ENCODE results near the gene IGF2BP3.
"Not testable (repeated sequence)": the region's sequence is repeated elsewhere in the genome, so short reads cannot be mapped to it uniquely, and the experiment has no call there.

The IGF2BP3 gene

DNA sequence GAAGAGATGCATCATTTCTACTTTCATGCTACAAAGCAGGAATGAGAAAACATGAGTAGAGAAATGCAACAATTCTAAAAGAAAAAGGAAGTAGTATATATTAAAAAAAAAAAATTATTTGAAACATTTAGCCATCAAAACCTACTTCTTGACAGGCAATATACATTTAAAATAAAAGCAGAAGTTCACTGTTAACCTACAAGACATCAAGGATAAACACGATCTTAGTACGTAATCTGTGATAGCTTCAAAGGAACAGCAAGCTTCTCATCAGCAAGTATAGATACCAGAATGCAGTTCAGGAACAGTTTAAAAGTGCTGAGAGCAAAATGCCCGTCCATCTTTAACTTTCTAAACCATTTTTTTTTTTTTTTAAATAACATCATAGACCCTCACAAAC, 134.2 kb downstream of the IGF2BP3 start:
- H3K9me3 ChIP-seq (ENCODE audit: control insufficient read depth, low read length): no peaks in the 10 kb centered on the region
- H3K27me3 ChIP-seq (replicated peaks; ENCODE audit: control insufficient read depth, insufficient read depth, low read length, poor library complexity, severe bottlenecking): no peaks in the 10 kb centered on the region
- no peaks in the 10 kb centered on the region for H3K4me1 ChIP-seq (ENCODE audit: control insufficient read depth, insufficient read depth, low read length, poor library complexity, severe bottlenecking)
- H3K36me3 ChIP-seq (ENCODE audit: control insufficient read depth, insufficient read depth, low read length): no peaks in the 10 kb centered on the region
- H3K4me3 ChIP-seq (ENCODE audit: insufficient read depth, low read depth, low read length, poor library complexity, severe bottlenecking): no peak overlapping the region
- no peak overlapping the region for H3K27ac ChIP-seq (ENCODE audit: insufficient read depth, low read length, poor library complexity, severe bottlenecking)
- DNase-seq: no peak

DNA sequence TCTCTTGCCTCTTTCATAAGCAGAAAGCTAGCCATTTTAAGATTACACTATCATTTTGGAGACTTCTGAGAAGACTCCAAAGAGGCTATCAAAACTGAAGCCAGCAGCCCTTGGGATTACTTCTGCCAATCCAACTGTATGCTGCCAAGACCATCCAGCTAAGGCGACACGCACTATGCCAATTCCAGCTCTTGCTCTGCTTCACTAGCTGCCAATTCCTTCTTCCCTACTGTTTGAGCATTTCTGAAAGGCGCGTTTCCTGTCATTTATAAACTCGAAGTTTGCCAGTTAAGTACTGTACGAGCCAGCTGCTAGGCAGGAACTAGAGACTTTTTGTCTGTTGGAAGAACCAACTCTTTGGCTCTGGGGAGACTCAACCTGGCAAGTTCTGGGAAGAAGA, 134.7 kb downstream of the IGF2BP3 start:
- H3K27ac ChIP-seq (ENCODE audit: insufficient read depth, low read length, poor library complexity, severe bottlenecking): no peak overlapping the region
- no peaks in the 10 kb centered on the region for H3K27me3 ChIP-seq (replicated peaks; ENCODE audit: control insufficient read depth, insufficient read depth, low read length, poor library complexity, severe bottlenecking)
- no peak overlapping the region for H3K4me3 ChIP-seq (ENCODE audit: insufficient read depth, low read depth, low read length, poor library complexity, severe bottlenecking)
- H3K36me3 ChIP-seq (ENCODE audit: control insufficient read depth, insufficient read depth, low read length): no peaks in the 10 kb centered on the region
- H3K4me1 ChIP-seq (ENCODE audit: control insufficient read depth, insufficient read depth, low read length, poor library complexity, severe bottlenecking): no peaks in the 10 kb centered on the region
- no peaks in the 10 kb centered on the region for H3K9me3 ChIP-seq (ENCODE audit: control insufficient read depth, low read length)
- no peak for DNase-seq

DNA sequence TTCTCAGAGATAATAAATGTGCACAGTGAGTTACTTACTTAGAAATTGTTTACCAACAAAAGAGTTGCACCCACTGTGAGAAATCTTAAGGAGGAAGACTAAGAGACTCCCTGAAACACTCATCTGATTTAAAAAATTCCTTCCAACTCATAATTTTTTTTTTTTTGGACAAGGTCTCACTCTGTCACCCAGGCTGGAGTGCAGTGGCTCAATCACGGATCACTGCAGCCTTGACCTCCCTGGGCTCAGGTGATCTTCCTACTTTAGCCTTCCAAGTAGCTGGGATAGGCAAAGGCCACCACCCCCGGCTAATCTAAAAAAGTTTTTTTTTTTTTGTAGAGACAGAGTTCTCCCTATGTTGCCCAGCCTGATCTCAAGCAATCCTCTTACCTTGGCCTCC, 135.2 kb downstream of the IGF2BP3 start:
- no peak for DNase-seq
- Histone ChIP-seq H3K27me3 (replicated peaks; ENCODE audit: control insufficient read depth, insufficient read depth, low read length, poor library complexity, severe bottlenecking) (no peaks in the 10 kb centered on the region), H3K4me3 (ENCODE audit: insufficient read depth, low read depth, low read length, poor library complexity, severe bottlenecking) (no peak overlapping the region), H3K27ac (ENCODE audit: insufficient read depth, low read length, poor library complexity, severe bottlenecking) (no peak overlapping the region), H3K4me1 (ENCODE audit: control insufficient read depth, insufficient read depth, low read length, poor library complexity, severe bottlenecking) (no peaks in the 10 kb centered on the region), H3K9me3 (ENCODE audit: control insufficient read depth, low read length) (no peaks in the 10 kb centered on the region), H3K36me3 (ENCODE audit: control insufficient read depth, insufficient read depth, low read length) (no peaks in the 10 kb centered on the region)

DNA sequence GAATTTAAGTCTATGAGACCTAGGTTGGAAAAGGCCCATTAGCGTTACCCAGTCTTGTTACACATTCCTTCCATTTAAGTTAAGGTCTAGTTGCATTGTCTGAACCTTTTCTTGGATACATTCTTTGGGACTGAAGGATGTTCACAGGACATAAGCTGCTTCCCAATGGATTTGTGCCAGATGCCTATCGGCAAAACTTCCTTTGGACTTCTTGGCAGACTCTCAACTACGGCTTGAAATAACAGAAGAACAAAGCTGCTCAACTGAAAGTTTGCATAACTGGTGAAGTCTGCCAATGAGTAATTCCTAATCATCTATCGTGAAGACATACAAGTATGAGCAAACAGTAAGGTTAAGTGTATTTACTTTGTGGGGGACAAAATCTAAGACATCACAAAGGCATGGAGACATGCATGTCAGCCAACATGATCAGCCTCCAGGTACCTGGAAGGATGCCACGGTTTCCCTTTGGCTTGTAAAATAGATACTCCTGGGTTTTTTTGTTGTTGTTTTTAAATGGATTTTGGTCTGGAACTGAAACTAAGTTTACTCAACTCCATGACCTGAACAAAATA, 135.7 kb downstream of the IGF2BP3 start:
- Histone ChIP-seq H3K27me3 (replicated peaks; ENCODE audit: control insufficient read depth, insufficient read depth, low read length, poor library complexity, severe bottlenecking) (no peaks in the 10 kb centered on the region), H3K4me3 (ENCODE audit: insufficient read depth, low read depth, low read length, poor library complexity, severe bottlenecking) (no peak overlapping the region), H3K4me1 (ENCODE audit: control insufficient read depth, insufficient read depth, low read length, poor library complexity, severe bottlenecking) (no peaks in the 10 kb centered on the region), H3K27ac (ENCODE audit: insufficient read depth, low read length, poor library complexity, severe bottlenecking) (no peak overlapping the region), H3K9me3 (ENCODE audit: control insufficient read depth, low read length) (no peaks in the 10 kb centered on the region), H3K36me3 (ENCODE audit: control insufficient read depth, insufficient read depth, low read length) (no peaks in the 10 kb centered on the region)
- DNase-seq: no peak

DNA sequence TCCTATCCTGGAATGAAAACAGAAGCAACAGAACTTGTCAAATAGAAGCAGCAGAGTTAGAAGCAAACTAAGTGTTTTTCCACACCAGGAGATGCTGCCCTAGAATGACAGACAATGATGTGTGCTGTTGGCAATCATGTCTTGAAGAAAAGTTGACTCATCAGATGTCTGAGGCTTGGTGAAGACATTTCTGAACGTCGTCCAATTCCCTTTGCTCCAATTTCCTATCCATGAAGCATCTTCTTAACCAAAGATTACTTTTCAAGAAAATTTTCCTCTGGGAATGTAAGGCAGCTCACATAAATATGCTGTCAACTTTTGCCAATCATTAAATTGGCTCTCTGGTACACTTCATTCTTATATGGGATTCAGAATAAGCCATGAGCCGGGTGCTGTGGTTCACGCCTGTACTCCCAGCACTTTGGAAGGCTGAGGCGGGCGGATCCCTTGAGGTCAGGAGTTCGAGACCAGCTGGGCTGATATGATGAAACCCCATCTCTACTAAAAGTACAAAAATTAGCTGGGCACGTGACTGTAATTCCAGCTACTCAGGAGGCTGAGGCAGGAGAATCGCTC, 136.5 kb downstream of the IGF2BP3 start:
- Histone ChIP-seq H3K27ac (ENCODE audit: insufficient read depth, low read length, poor library complexity, severe bottlenecking) (no peak overlapping the region), H3K36me3 (ENCODE audit: control insufficient read depth, insufficient read depth, low read length) (no peaks in the 10 kb centered on the region), H3K4me1 (ENCODE audit: control insufficient read depth, insufficient read depth, low read length, poor library complexity, severe bottlenecking) (no peaks in the 10 kb centered on the region), H3K4me3 (ENCODE audit: insufficient read depth, low read depth, low read length, poor library complexity, severe bottlenecking) (no peak overlapping the region), H3K27me3 (replicated peaks; ENCODE audit: control insufficient read depth, insufficient read depth, low read length, poor library complexity, severe bottlenecking) (no peaks in the 10 kb centered on the region), H3K9me3 (ENCODE audit: control insufficient read depth, low read length) (no peaks in the 10 kb centered on the region)
- DNase-seq: no peak

DNA sequence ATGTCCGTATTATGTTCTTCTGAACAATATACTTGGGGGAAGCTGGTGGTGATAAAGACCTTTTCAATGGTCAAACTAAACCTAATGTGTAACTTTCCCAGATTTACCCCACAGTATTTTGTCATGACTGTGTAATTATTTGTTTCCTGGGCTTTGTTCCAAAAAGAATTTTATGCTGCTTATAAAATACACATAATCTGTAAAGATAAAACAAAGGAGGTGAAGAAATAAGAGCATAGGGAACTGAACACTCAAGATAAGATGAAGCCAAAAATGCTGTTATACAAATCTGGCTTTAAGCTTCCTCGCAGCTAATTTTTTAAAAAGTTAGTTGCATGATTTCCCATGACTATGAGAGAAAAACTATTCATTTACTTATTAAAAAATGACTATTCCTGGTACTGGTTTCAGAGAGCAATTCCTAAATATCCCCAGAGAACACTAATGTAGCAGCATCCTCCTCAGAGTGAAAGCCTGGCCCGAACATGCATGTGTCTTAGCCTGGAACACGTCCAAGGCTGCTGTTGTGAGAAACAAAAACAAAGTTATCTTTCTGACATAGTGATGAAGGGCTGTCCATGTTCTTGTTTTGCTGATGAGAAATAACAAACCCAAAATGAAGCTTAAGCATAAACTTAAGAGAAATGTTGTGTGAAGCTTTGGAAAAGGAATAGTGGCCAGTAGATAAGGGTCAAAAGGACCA, 137.2 kb downstream of the IGF2BP3 start:
- no peaks in the 10 kb centered on the region for H3K36me3 ChIP-seq (ENCODE audit: control insufficient read depth, insufficient read depth, low read length)
- no peaks in the 10 kb centered on the region for H3K27me3 ChIP-seq (replicated peaks; ENCODE audit: control insufficient read depth, insufficient read depth, low read length, poor library complexity, severe bottlenecking)
- no peak for DNase-seq
- H3K4me3 ChIP-seq (ENCODE audit: insufficient read depth, low read depth, low read length, poor library complexity, severe bottlenecking): no peak overlapping the region
- no peaks in the 10 kb centered on the region for H3K4me1 ChIP-seq (ENCODE audit: control insufficient read depth, insufficient read depth, low read length, poor library complexity, severe bottlenecking)
- H3K27ac ChIP-seq (ENCODE audit: insufficient read depth, low read length, poor library complexity, severe bottlenecking): no peak overlapping the region
- no peaks in the 10 kb centered on the region for H3K9me3 ChIP-seq (ENCODE audit: control insufficient read depth, low read length)

DNA sequence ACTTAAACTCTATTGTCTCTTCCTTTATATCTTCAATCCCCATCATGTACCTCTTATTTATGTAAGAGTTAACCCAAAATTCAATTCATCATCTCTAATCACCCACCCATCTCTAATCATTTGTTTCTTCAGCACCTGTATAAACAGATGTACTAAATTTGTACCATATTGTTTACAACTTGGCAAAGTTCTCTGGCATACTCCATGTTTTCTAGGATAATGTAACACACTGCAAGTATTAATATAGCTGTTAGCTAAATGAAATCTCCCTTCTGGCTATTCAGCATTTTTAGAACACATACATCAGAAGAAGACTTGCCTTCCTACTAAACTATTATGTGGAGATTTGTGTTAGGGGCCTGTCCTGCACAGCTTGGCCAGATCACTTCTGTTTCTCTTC, 138.1 kb downstream of the IGF2BP3 start:
- Histone ChIP-seq H3K4me3 (ENCODE audit: insufficient read depth, low read depth, low read length, poor library complexity, severe bottlenecking) (no peak overlapping the region), H3K27ac (ENCODE audit: insufficient read depth, low read length, poor library complexity, severe bottlenecking) (no peak overlapping the region), H3K36me3 (ENCODE audit: control insufficient read depth, insufficient read depth, low read length) (no peaks in the 10 kb centered on the region), H3K27me3 (replicated peaks; ENCODE audit: control insufficient read depth, insufficient read depth, low read length, poor library complexity, severe bottlenecking) (no peaks in the 10 kb centered on the region), H3K4me1 (ENCODE audit: control insufficient read depth, insufficient read depth, low read length, poor library complexity, severe bottlenecking) (no peaks in the 10 kb centered on the region), H3K9me3 (ENCODE audit: control insufficient read depth, low read length) (no peaks in the 10 kb centered on the region)
- no peak for DNase-seq

DNA sequence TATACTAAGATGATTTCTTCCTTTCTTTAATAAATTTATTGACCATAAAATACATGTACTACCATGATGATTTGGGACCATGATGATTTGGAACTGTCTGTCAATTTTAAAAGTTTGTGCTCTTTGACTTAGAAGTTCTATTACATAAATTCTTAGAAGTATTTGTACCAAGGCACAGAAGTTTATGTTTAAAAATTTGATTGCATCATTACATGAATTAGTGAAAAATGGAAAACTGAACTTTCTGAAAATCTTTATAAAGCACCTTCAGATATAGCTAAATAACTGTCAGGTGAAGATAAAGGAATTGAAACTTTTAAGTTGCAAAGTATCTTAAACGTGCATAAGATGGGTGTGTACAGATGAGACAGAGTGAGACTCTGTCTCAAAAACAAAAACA, 139.2 kb downstream of the IGF2BP3 start:
- Histone ChIP-seq H3K36me3 (ENCODE audit: control insufficient read depth, insufficient read depth, low read length) (no peaks in the 10 kb centered on the region), H3K4me3 (ENCODE audit: insufficient read depth, low read depth, low read length, poor library complexity, severe bottlenecking) (no peak overlapping the region), H3K4me1 (ENCODE audit: control insufficient read depth, insufficient read depth, low read length, poor library complexity, severe bottlenecking) (no peaks in the 10 kb centered on the region), H3K27ac (ENCODE audit: insufficient read depth, low read length, poor library complexity, severe bottlenecking) (no peak overlapping the region), H3K9me3 (ENCODE audit: control insufficient read depth, low read length) (no peaks in the 10 kb centered on the region), H3K27me3 (replicated peaks; ENCODE audit: control insufficient read depth, insufficient read depth, low read length, poor library complexity, severe bottlenecking) (no peaks in the 10 kb centered on the region)
- DNase-seq: no peak

DNA sequence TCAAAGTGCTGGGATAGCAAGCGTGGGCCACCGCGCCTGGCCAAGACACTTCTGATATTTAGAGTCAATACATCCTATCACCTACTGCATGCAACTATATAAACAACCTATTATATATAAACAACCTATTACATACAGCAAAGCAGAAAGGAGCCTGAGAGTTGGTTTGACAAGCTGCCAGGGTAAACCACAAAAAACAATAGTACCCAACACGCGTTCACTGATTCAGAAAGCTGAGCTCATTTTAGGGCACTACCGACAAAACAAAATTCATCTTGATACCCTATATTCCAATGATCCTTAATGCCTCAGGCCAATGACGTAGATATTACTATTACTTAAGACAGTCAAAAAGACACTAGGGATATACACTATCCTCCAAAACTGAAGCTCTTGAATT, 154.9 kb downstream of the IGF2BP3 start:
- Histone ChIP-seq H3K27me3 (replicated peaks; ENCODE audit: control insufficient read depth, insufficient read depth, low read length, poor library complexity, severe bottlenecking) (no peaks in the 10 kb centered on the region), H3K27ac (ENCODE audit: insufficient read depth, low read length, poor library complexity, severe bottlenecking) (no peak overlapping the region), H3K36me3 (ENCODE audit: control insufficient read depth, insufficient read depth, low read length) (no peaks in the 10 kb centered on the region), H3K9me3 (ENCODE audit: control insufficient read depth, low read length) (no peaks in the 10 kb centered on the region), H3K4me1 (ENCODE audit: control insufficient read depth, insufficient read depth, low read length, poor library complexity, severe bottlenecking) (no peaks in the 10 kb centered on the region), H3K4me3 (ENCODE audit: insufficient read depth, low read depth, low read length, poor library complexity, severe bottlenecking) (no peak overlapping the region)
- no peak for DNase-seq

DNA sequence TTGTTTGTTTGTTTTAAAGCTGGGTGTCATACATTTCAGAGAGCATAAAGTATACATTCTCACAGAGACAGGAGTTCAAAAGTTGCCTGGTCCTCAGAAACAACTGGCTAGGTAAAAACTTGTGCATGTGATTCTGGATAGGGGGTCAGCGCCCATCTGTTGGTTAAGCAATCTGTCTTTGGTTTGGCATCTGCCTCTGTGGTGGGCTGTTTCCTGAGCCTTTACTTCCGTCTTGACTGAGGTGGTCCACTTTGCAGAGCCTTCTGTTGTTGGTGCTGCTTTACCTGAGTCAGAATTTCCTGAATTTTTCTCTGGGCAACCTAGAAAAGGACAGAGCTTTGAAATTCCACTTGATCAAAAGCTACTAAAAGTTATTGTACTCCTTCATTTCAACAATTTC, 158.2 kb downstream of the IGF2BP3 start:
- not testable (repeated sequence) for H3K27ac ChIP-seq (ENCODE audit: insufficient read depth, low read length, poor library complexity, severe bottlenecking); H3K4me3 ChIP-seq (ENCODE audit: insufficient read depth, low read depth, low read length, poor library complexity, severe bottlenecking); H3K9me3 ChIP-seq (ENCODE audit: control insufficient read depth, low read length); H3K4me1 ChIP-seq (ENCODE audit: control insufficient read depth, insufficient read depth, low read length, poor library complexity, severe bottlenecking); H3K27me3 ChIP-seq (replicated peaks; ENCODE audit: control insufficient read depth, insufficient read depth, low read length, poor library complexity, severe bottlenecking); DNase-seq
- peaks cover 20% of the 10 kb centered on the region for H3K36me3 ChIP-seq (ENCODE audit: control insufficient read depth, insufficient read depth, low read length)
